HepG2 (cell line): ENCODE measurements around the gene TNFRSF21. TPM values are rescaled to one million over a fixed set of nuclear protein-coding genes. Genes with fewer than 3 reads are reported as not detected.
A peak's percentile ranks its signal among the peaks of the same experiment; 100 is the strongest.

Experiments used
- ARHGAP35 ChIP-seq: sonication (generic); formaldehyde crosslinking; IDR thresholded peaks from 2 replicates; pipeline ENCODE4 v1.9.0; 2022; ENCODE audit warnings: mild to moderate bottlenecking, inconsistent platforms, moderate library complexity, missing genetic modification reagents, borderline replicate concordance
- ATF7-NPFF ChIP-seq: sonication (generic); formaldehyde crosslinking; IDR thresholded peaks from 2 replicates; pipeline ENCODE4 v1.8.1; 2023; ENCODE audit warnings: mild to moderate bottlenecking, low read depth, missing genetic modification reagents, moderate library complexity
- FOSL2 ChIP-seq: sonication (generic); formaldehyde crosslinking; IDR thresholded peaks from 2 replicates; pipeline ENCODE4 v1.4.0; 2020; ENCODE audit warnings: missing genetic modification reagents
- GATA4 ChIP-seq: sonication (generic); IDR thresholded peaks from 2 replicates; pipeline ENCODE4 v1.6.1; 2016; ENCODE audit warnings: antibody characterized with exemption, low read depth, borderline replicate concordance
- HMG20A ChIP-seq: IDR thresholded peaks from 2 replicates; pipeline ENCODE4 v1.6.1; 2016; ENCODE audit warnings: borderline replicate concordance
- KDM5A ChIP-seq: fragments of 200-600 bp; sonication (generic); IDR thresholded peaks from 2 replicates; pipeline ENCODE4 v1.7.0; 2018; ENCODE audit warnings: antibody characterized with exemption, mild to moderate bottlenecking, low read length, borderline replicate concordance
- NCOA5 ChIP-seq: sonication (generic); formaldehyde crosslinking; IDR thresholded peaks from 2 replicates; pipeline ENCODE4 v1.4.0; 2020; ENCODE audit warnings: missing genetic modification reagents
- PCBP2 ChIP-seq: fragments of 200-400 bp; formaldehyde crosslinking; optimal IDR thresholded peaks from 2 replicates; pipeline ENCODE3; 2018; ENCODE audit warnings: low read length, low read depth; ENCODE audit not compliant: poor library complexity, severe bottlenecking
- PHF5A ChIP-seq: IDR thresholded peaks from one replicate; pipeline ENCODE4 v1.6.1; 2018; ENCODE audit warnings: low read depth, missing genetic modification reagents; ENCODE audit not compliant: unreplicated experiment
- THAP9 ChIP-seq: sonication (generic); formaldehyde crosslinking; IDR thresholded peaks from 2 replicates; pipeline ENCODE4; 2020; ENCODE audit warnings: missing genetic modification reagents, mild to moderate bottlenecking, borderline replicate concordance
- ZBTB3 ChIP-seq: sonication (generic); formaldehyde crosslinking; IDR thresholded peaks from 2 replicates; pipeline ENCODE4 v1.4.0; 2020; ENCODE audit warnings: low read depth, mild to moderate bottlenecking, moderate library complexity, missing genetic modification reagents, borderline replicate concordance
- ZBTB8A ChIP-seq: sonication (generic); formaldehyde crosslinking; IDR thresholded peaks from 2 replicates; pipeline ENCODE4 v1.4.0; 2020; ENCODE audit warnings: mild to moderate bottlenecking, low read depth, missing genetic modification reagents, borderline replicate concordance
- ZNF274 ChIP-seq: sonication (generic); formaldehyde crosslinking; IDR thresholded peaks from 2 replicates; pipeline ENCODE4 v1.5.1; 2020; ENCODE audit warnings: mild to moderate bottlenecking, missing genetic modification reagents
- ZNF607 ChIP-seq: sonication (generic); formaldehyde crosslinking; IDR thresholded peaks from 2 replicates; pipeline ENCODE4 v1.5.1; 2020; ENCODE audit warnings: missing genetic modification reagents, mild to moderate bottlenecking, borderline replicate concordance
- ZNF609 ChIP-seq: sonication (generic); formaldehyde crosslinking; IDR thresholded peaks from 2 replicates; pipeline ENCODE4 v1.4.0; 2020; ENCODE audit warnings: mild to moderate bottlenecking, missing genetic modification reagents, borderline replicate concordance
- ZNF7 ChIP-seq: IDR thresholded peaks from 2 replicates; pipeline ENCODE4 v1.6.1; 2016; ENCODE audit warnings: missing biosample characterization, missing genetic modification reagents
- ZNF737 ChIP-seq: sonication (generic); formaldehyde crosslinking; IDR thresholded peaks from 2 replicates; pipeline ENCODE4 v1.5.0; 2020; ENCODE audit warnings: missing genetic modification reagents, mild to moderate bottlenecking, borderline replicate concordance
- ZNF761 ChIP-seq: sonication (generic); formaldehyde crosslinking; conservative IDR thresholded peaks from 2 replicates; pipeline ENCODE4 v1.4.0; 2020; ENCODE audit warnings: mild to moderate bottlenecking, missing genetic modification reagents
- ZNF839 ChIP-seq: sonication (generic); formaldehyde crosslinking; IDR thresholded peaks from 2 replicates; pipeline ENCODE4 v1.4.0; 2020; ENCODE audit warnings: missing genetic modification reagents, mild to moderate bottlenecking, borderline replicate concordance
- ZNF883 ChIP-seq: sonication (generic); formaldehyde crosslinking; IDR thresholded peaks from 2 replicates; pipeline ENCODE4 v1.5.1; 2020; ENCODE audit warnings: mild to moderate bottlenecking, missing genetic modification reagents; ENCODE audit errors: not compliant biosample characterization
- ZSCAN29 ChIP-seq: sonication (generic); formaldehyde crosslinking; conservative IDR thresholded peaks from 2 replicates; pipeline ENCODE4 v1.4.0; 2020; ENCODE audit warnings: mild to moderate bottlenecking, missing genetic modification reagents
- polyA plus RNA-seq, 8 experiments: library from polyadenylated mRNA; depleted of rRNA in 3 of 8; stranded (reverse) in 7 of 8; unstranded in 1 of 8; fragments of >200 nt; fragmentation: Illumina TruSeq in 4 of 8; extraction: Trizol in 4 of 8; gene quantifications; 2 replicates each; pipeline versions ENCODE4 v1.2.1 to v1.2.3, GENCODE V29; 2011 to 2016; ENCODE audit warnings: low read depth in 4 of 8, missing spikeins in 1 of 8, mixed read lengths in 1 of 8; ENCODE audit not compliant: insufficient read depth in 1 of 8
- total RNA-seq, 5 experiments: library from RNA; depleted of rRNA; stranded (reverse); fragments of >200 nt; fragmentation: Illumina TruSeq; extraction: Trizol; gene quantifications; 2 replicates each; pipeline ENCODE4 v1.2.3, GENCODE V29; 2016; ENCODE audit warnings: low read depth in 1 of 5

TNFRSF21 gene
- total and polyA plus RNA-seq, 2 of the 13 experiments (the other 11 are each of a cell fraction or from before 2014, with no cell fraction given): 24.8 to 46.3 TPM

- TF ChIP-seq THAP9 (CRISPR knock-in tag) (peak; percentile 39; the same call in 1 of the 2 replicates), NCOA5 (CRISPR knock-in tag) (no peak), HMG20A (CRISPR knock-in tag) (peak; percentile 59; the same call in 1 of the 2 replicates), ZNF607 (peak; percentile 58; the same call in 1 of the 2 replicates), ZBTB3 (CRISPR knock-in tag) (peak; percentile 68; the same call in 1 of the 2 replicates), PHF5A (CRISPR knock-in tag) (no peak), ZNF609 (peak; percentile 47; the same call in 1 of the 2 replicates), ZNF274 (CRISPR knock-in tag) (peak; percentile 91), ZNF737 (CRISPR knock-in tag) (no peak), ZNF7 (CRISPR knock-in tag) (no peak), ATF7-NPFF (CRISPR knock-in tag) (peak; percentile 66), ZBTB8A (CRISPR knock-in tag) (no peak), PCBP2 (no peak), ARHGAP35 (CRISPR knock-in tag) (peak; percentile 92; the same call in 1 of the 2 replicates), ZNF761 (CRISPR knock-in tag) (peak; percentile 73; the same call in 1 of the 2 replicates), GATA4 (peak; percentile 79), ZSCAN29 (CRISPR knock-in tag) (peak; percentile 43; the same call in 1 of the 2 replicates), ZNF839 (CRISPR knock-in tag) (peak; percentile 61; the same call in 1 of the 2 replicates), KDM5A (peak; percentile 42; the same call in 1 of the 2 replicates), ZNF883 (CRISPR knock-in tag) (peak; percentile 90), FOSL2 (CRISPR knock-in tag) (peak; percentile 88)
These were observed at the start of gene TNFRSF21 (continued) for GRCh38 chr6:47309291-47310130.
